ENCODE measurements around the gene LIPA.
"Not testable (repeated sequence)": the region's sequence is repeated elsewhere in the genome, so short reads cannot be mapped to it uniquely, and the experiment has no call there.

- TF ChIP-seq CTCF, POLR2A (IDR thresholded peaks at IDR 0.05): not testable (repeated sequence)
Measured at GRCh38 chr10:89191301-89191700, 60.3 kb downstream of the LIPA start.
